ENCODE measurements around the gene CDH23. TPM values are rescaled to one million over a fixed set of nuclear protein-coding genes. Genes with fewer than 3 reads are reported as not detected.

CDH23 gene
- total and polyA plus RNA-seq, 9 of the 15 experiments (the other 6 are each of a cell fraction or from before 2014, with no cell fraction given): 0.18 to 1.2 (median 0.47) TPM

- TF ChIP-seq ZBTB2 (IDR thresholded peaks at IDR 0.05) (peak; percentile 91), RCOR1 (IDR thresholded peaks at IDR 0.05; ENCODE audit: borderline replicate concordance in 1 of 2, low read depth in 2 of 2, low read length in 2 of 2) (peak; percentile 91 to 93), ZKSCAN3 (CRISPR knock-in tag; IDR thresholded peaks at IDR 0.05) (peak; percentile 12; the same call in 1 of the 2 replicates), ZNF707 (CRISPR knock-in tag; conservative IDR thresholded peaks at IDR 0.05) (no peak), EP300 (IDR thresholded peaks at IDR 0.05; ENCODE audit: low read length) (peak; percentile 95), CBX3 (IDR thresholded peaks at IDR 0.05; ENCODE audit: borderline replicate concordance in 1 of 2, low read length in 2 of 2) (peak in 1 of 2 experiments; percentile 51; a peak in 1 of 3 replicates), ZEB2 (IDR thresholded peaks at IDR 0.05) (peak; percentile 77), HES1 (IDR thresholded peaks at IDR 0.05; ENCODE audit: low read depth) (peak; percentile 61; the same call in 1 of the 2 replicates), KLF1 (tag; IDR thresholded peaks at IDR 0.05) (no peak), GATA2 (CRISPR knock-in tag; IDR thresholded peaks at IDR 0.05) (peak; percentile 96), EZH2 (IDR thresholded peaks at IDR 0.05; ENCODE audit: borderline replicate concordance, low read depth, low read length) (no peak), ZBTB49 (CRISPR knock-in tag; IDR thresholded peaks at IDR 0.05; ENCODE audit: borderline replicate concordance) (no peak), CUX1 (CRISPR knock-in tag; IDR thresholded peaks at IDR 0.05) (0 out of 2 replicates have a peak, but pooled peaks have one; percentile 45), WHSC1 (IDR thresholded peaks at IDR 0.05; ENCODE audit: low read length) (peak; percentile 65), FOXK2 (conservative IDR thresholded peaks at IDR 0.05 in 1 of 2, IDR thresholded peaks at IDR 0.05 in 1 of 2; ENCODE audit: low read depth in 2 of 2) (peak; percentile 60; a peak in 3 of 4 replicates), ZNF354B (CRISPR knock-in tag; IDR thresholded peaks at IDR 0.05) (no peak), PHF21A (IDR thresholded peaks at IDR 0.05; ENCODE audit: borderline replicate concordance, low read depth) (peak; percentile 94)
These were observed 242.4 kb downstream of the CDH23 start (continued) for GRCh38 chr10:71638822-71639719.
